ENCODE data around the gene MAP3K4. TPM values are rescaled to one million over a fixed set of nuclear protein-coding genes. Genes with fewer than 3 reads are reported as not detected.

Gene MAP3K4
- total and polyA plus RNA-seq, 9 donors = 17.3 to 29.1 (median 19.5) TPM

DNA sequence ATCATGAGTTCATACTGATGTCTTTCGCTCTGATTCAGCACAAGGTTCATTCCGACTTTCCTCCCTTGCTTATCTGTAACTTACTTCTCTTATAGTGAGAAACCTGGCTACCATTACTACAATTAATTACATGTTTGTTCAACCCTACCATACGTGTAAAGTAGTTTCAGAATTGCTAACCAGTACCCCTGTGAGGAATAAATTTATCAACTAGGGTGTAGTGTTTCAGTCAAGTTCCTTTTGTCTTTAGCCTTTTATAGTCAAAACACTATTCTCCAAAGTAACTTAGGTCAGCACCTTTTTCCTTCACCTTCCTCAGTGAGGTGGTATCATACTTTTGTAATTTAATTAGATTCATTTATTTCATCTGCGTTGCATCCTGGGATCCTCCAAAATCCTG lies 64.9 kb downstream of the MAP3K4 start:
- DNase-seq = no peak
- Histone ChIP-seq H3K4me1 (ENCODE audit: control insufficient read depth, insufficient read depth, low read length) (no peaks in the 10 kb centered on the region), H3K9me3 (replicated peaks; ENCODE audit: control insufficient read depth, low read depth, low read length) (peaks cover 3% of the 10 kb centered on the region), H3K27me3 (ENCODE audit: control insufficient read depth, insufficient read depth, low read length) (no peaks in the 10 kb centered on the region), H3K4me3 (ENCODE audit: low read length) (no peak overlapping the region), H3K36me3 (ENCODE audit: control insufficient read depth, insufficient read depth, low read length) (no peaks in the 10 kb centered on the region), H3K27ac (ENCODE audit: low read length) (no peak overlapping the region)
- 83% methylated on average over 2 of the region's 4 CpGs for WGBS (ENCODE audit: insufficient coverage)

DNA sequence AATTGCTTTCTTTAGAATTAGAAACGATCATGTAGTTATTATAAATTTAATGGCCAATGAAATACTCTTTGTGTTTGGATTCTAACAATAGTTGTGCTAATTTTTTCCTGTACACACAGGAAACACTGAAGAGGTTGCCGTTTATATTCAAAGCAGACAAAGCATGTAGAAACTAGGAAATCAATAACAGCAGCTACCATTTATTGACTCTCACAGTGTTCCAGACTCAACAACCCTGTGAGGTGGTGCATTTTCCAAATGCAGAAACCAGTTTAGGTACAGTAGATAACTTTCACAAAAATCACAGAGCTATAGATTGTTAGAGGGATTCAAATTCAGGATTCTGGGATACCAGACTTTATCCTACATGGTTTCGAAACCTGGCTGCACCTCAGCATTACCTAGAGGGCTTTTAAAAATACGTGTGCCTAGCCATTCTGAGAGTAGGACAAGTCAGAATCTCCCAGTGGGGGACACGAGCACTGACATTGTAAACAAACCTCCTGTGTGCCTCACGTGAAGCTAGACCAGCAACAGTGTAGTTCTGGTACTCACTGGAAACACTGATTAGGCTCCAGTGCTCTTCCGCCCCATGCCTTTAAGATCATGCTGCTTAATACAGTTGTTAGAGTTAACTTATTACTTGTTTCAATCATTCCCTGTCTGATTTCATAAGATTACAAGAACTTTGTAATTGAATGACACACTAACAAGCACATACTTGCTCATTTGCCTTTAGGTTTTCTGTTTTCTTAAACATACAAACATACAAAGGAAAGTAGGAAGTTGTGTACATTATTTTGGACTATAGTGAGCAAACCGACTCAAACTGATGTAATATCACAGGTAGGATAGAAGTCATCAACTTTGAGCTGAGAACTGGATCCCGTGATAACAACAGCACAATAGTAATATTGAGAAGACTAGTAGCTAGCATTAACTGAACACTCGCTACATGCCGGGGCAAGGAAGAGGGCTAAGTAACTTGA lies 65.8 kb downstream of the MAP3K4 start:
- DNase-seq = no peak
- Histone ChIP-seq H3K4me3 (ENCODE audit: low read length) (no peak overlapping the region), H3K9me3 (replicated peaks; ENCODE audit: control insufficient read depth, low read depth, low read length) (peaks cover 5% of the 10 kb centered on the region), H3K27ac (ENCODE audit: low read length) (no peak overlapping the region), H3K27me3 (ENCODE audit: control insufficient read depth, insufficient read depth, low read length) (no peaks in the 10 kb centered on the region), H3K4me1 (ENCODE audit: control insufficient read depth, insufficient read depth, low read length) (no peaks in the 10 kb centered on the region), H3K36me3 (ENCODE audit: control insufficient read depth, insufficient read depth, low read length) (no peaks in the 10 kb centered on the region)
- WGBS (ENCODE audit: insufficient coverage) = 62% methylated on average over 4 of the region's 11 CpGs

DNA sequence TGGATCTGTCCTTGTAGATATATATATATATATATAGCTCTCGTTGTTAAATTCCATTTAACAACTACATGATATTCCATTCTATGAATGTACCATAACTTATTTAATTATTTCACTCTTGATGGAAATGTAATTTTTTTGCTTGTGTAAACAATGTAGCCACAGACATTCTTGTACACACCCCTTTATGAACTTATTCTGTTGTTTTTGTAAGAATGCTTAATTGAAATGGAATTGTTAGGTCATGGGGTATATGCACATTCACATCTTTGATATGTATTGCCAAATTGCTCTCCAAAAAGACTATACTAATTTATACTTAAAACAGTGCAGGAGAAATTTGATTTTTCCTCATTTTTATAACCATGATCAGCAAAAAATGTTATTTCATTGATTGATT lies 67.2 kb downstream of the MAP3K4 start:
- Histone ChIP-seq H3K27me3 (ENCODE audit: control insufficient read depth, insufficient read depth, low read length) (no peaks in the 10 kb centered on the region), H3K4me1 (ENCODE audit: control insufficient read depth, insufficient read depth, low read length) (no peaks in the 10 kb centered on the region), H3K9me3 (replicated peaks; ENCODE audit: control insufficient read depth, low read depth, low read length) (peaks cover 5% of the 10 kb centered on the region), H3K27ac (ENCODE audit: low read length) (no peak overlapping the region), H3K4me3 (ENCODE audit: low read length) (no peak overlapping the region), H3K36me3 (ENCODE audit: control insufficient read depth, insufficient read depth, low read length) (no peaks in the 10 kb centered on the region)
- DNase-seq = no peak
- WGBS (ENCODE audit: insufficient coverage) = no CpG with 5 or more reads among the region's 1 CpG

- no peak overlapping the region for H3K27ac ChIP-seq (ENCODE audit: low read length)
- H3K27me3 ChIP-seq (ENCODE audit: control insufficient read depth, insufficient read depth, low read length) = no peaks in the 10 kb centered on the region
- H3K4me3 ChIP-seq (ENCODE audit: low read length) = no peak overlapping the region
- H3K36me3 ChIP-seq (ENCODE audit: control insufficient read depth, insufficient read depth, low read length) = no peaks in the 10 kb centered on the region
- no peak for DNase-seq
- WGBS (ENCODE audit: insufficient coverage) = no CpG with 5 or more reads among the region's 3 CpGs
- peaks cover 5% of the 10 kb centered on the region for H3K9me3 ChIP-seq (replicated peaks; ENCODE audit: control insufficient read depth, low read depth, low read length)
- H3K4me1 ChIP-seq (ENCODE audit: control insufficient read depth, insufficient read depth, low read length) = no peaks in the 10 kb centered on the region
These were observed 70.0 kb downstream of the MAP3K4 start for GRCh38 chr6:161061576-161061975.

DNA sequence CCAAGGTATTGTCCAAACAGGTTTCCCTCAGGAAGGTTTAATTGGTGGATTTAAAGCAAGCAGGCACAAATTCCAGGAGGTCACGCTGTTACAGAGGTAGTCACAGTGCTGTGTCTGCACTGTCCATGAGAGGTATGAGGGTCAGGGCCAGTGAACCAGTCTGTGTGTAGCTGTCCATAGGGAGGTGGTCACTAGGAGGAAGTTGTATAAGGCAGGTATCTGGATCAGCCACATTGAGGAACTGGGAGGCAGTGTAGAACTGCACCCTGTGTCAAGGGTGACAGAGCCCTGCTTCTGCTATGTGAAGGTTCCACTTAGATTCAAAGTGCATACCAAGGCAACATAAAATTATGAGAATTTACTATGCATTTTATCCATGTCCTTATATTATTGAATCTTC lies 73.3 kb downstream of the MAP3K4 start:
- no peak for DNase-seq
- 100% methylated on average over 1 of the region's 1 CpG for WGBS (ENCODE audit: insufficient coverage)
- no peaks in the 10 kb centered on the region for H3K36me3 ChIP-seq (ENCODE audit: control insufficient read depth, insufficient read depth, low read length)

DNA sequence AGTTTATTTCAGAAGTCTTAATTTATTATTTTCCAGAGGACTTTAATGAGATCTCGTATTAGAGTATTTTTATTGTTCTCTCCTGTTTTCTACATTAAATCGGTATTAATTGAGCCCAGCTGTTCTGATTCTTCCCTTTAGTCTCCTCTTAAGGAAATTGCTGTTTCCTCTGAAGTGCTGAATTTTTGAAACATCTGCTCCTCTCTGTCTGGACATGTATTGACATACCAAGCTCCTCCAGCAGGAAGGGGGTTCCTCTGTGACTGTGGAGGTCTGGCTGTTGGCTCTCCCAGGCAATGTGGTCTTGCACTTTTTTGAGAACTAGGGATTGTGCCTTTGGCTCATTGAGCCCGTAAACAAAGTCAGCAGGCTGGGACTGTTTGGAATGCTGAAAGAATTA lies 74.9 kb downstream of the MAP3K4 start:
- DNase-seq = peak; percentile 53
- H3K9me3 ChIP-seq (replicated peaks; ENCODE audit: control insufficient read depth, low read depth, low read length) = peaks cover 1% of the 10 kb centered on the region
- no peaks in the 10 kb centered on the region for H3K27me3 ChIP-seq (ENCODE audit: control insufficient read depth, insufficient read depth, low read length)
- no peak overlapping the region for H3K4me3 ChIP-seq (ENCODE audit: low read length)
- no peak overlapping the region for H3K27ac ChIP-seq (ENCODE audit: low read length)
- peaks cover 7% of the 10 kb centered on the region for H3K36me3 ChIP-seq (ENCODE audit: control insufficient read depth, insufficient read depth, low read length)
- no peaks in the 10 kb centered on the region for H3K4me1 ChIP-seq (ENCODE audit: control insufficient read depth, insufficient read depth, low read length)
- no CpG with 5 or more reads among the region's 3 CpGs for WGBS (ENCODE audit: insufficient coverage)

More for the DNA sequence above, 73.3 kb downstream of the MAP3K4 start:
- H3K9me3 ChIP-seq (replicated peaks; ENCODE audit: control insufficient read depth, low read depth, low read length) = peaks cover 5% of the 10 kb centered on the region
- H3K4me3 ChIP-seq (ENCODE audit: low read length) = no peak overlapping the region
- no peak overlapping the region for H3K27ac ChIP-seq (ENCODE audit: low read length)
- H3K27me3 ChIP-seq (ENCODE audit: control insufficient read depth, insufficient read depth, low read length) = no peaks in the 10 kb centered on the region
- no peaks in the 10 kb centered on the region for H3K4me1 ChIP-seq (ENCODE audit: control insufficient read depth, insufficient read depth, low read length)

DNA sequence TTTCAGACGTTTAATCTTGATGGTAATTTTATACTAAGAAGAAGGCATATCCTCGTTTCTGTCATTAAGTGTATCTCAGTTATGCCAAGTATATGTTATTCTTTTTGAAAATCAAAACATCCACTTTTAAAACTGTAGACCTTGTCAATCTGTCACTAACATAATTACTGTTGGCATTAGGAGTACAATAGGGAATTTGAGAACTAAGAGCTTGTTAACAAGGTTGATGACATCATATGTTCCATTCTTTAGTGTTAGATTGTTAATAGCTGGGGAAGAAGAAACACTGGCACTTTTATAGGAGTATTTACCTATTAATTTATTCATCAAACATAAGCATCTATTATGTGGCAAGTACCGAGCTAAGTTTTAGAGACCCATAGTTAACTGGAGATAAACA lies 76.2 kb downstream of the MAP3K4 start:
- Histone ChIP-seq H3K36me3 (ENCODE audit: control insufficient read depth, insufficient read depth, low read length) (peaks cover 7% of the 10 kb centered on the region), H3K9me3 (replicated peaks; ENCODE audit: control insufficient read depth, low read depth, low read length) (no peaks in the 10 kb centered on the region), H3K4me1 (ENCODE audit: control insufficient read depth, insufficient read depth, low read length) (no peaks in the 10 kb centered on the region), H3K27ac (ENCODE audit: low read length) (no peak overlapping the region), H3K27me3 (ENCODE audit: control insufficient read depth, insufficient read depth, low read length) (no peaks in the 10 kb centered on the region), H3K4me3 (ENCODE audit: low read length) (no peak overlapping the region)
- DNase-seq = no peak
- no CpG with 5 or more reads among the region's 3 CpGs for WGBS (ENCODE audit: insufficient coverage)

- Histone ChIP-seq H3K4me3 (ENCODE audit: low read length) (no peak overlapping the region), H3K4me1 (ENCODE audit: control insufficient read depth, insufficient read depth, low read length) (no peaks in the 10 kb centered on the region), H3K36me3 (ENCODE audit: control insufficient read depth, insufficient read depth, low read length) (peaks cover 7% of the 10 kb centered on the region), H3K27me3 (ENCODE audit: control insufficient read depth, insufficient read depth, low read length) (no peaks in the 10 kb centered on the region), H3K27ac (ENCODE audit: low read length) (no peak overlapping the region), H3K9me3 (replicated peaks; ENCODE audit: control insufficient read depth, low read depth, low read length) (no peaks in the 10 kb centered on the region)
- WGBS (ENCODE audit: insufficient coverage) = 60% methylated on average over 3 of the region's 3 CpGs
- no peak for DNase-seq
These were observed 76.8 kb downstream of the MAP3K4 start for GRCh38 chr6:161068321-161068741.

- peaks cover 20% of the 10 kb centered on the region for H3K36me3 ChIP-seq (ENCODE audit: control insufficient read depth, insufficient read depth, low read length)
- H3K4me1 ChIP-seq (ENCODE audit: control insufficient read depth, insufficient read depth, low read length) = no peaks in the 10 kb centered on the region
- DNase-seq = no peak
- no peak overlapping the region for H3K4me3 ChIP-seq (ENCODE audit: low read length)
- H3K9me3 ChIP-seq (replicated peaks; ENCODE audit: control insufficient read depth, low read depth, low read length) = no peaks in the 10 kb centered on the region
- 66% methylated on average over 5 of the region's 5 CpGs for WGBS (ENCODE audit: insufficient coverage)
- no peaks in the 10 kb centered on the region for H3K27me3 ChIP-seq (ENCODE audit: control insufficient read depth, insufficient read depth, low read length)
- H3K27ac ChIP-seq (ENCODE audit: low read length) = no peak overlapping the region
These were observed 82.4 kb downstream of the MAP3K4 start for GRCh38 chr6:161073930-161074329.

DNA sequence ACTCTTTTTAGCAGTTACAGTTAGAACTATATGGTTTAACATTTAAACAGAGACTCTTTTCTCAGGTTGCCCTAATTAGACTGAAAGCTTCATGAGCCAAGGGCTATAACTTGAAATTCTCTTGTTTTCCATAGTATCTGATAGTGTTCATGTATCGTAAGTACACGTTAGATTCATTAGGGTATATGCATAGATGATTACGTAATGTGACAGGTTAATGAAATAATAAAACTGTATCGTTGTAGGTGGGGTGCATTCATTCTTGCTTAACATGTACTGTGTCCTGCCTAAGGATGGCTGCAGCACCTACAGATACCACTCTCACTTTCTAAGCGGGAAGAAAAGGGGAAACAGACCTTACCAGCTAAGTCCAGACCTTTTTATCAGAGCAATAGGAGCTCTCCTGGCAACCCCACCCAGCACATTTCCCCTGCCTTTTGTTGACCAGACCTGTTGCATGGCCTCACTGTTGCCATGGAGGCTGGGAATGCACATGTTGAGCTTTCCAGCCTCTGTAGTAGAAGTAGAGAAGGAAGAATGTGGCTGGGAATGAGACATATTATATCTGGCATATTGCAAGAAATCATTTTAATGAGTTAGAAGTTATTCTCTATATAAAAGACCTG lies 83.0 kb downstream of the MAP3K4 start:
- DNase-seq = no peak
- WGBS (ENCODE audit: insufficient coverage) = 100% methylated on average over 1 of the region's 5 CpGs
- Histone ChIP-seq H3K4me3 (ENCODE audit: low read length) (no peak overlapping the region), H3K27ac (ENCODE audit: low read length) (no peak overlapping the region), H3K27me3 (ENCODE audit: control insufficient read depth, insufficient read depth, low read length) (no peaks in the 10 kb centered on the region), H3K36me3 (ENCODE audit: control insufficient read depth, insufficient read depth, low read length) (peaks cover 22% of the 10 kb centered on the region), H3K4me1 (ENCODE audit: control insufficient read depth, insufficient read depth, low read length) (no peaks in the 10 kb centered on the region), H3K9me3 (replicated peaks; ENCODE audit: control insufficient read depth, low read depth, low read length) (no peaks in the 10 kb centered on the region)
